Right renal pelvis (tissue), 4 donors: ENCODE data around the gene NR1I3. TPM values are rescaled to one million over a fixed set of nuclear protein-coding genes. Genes with fewer than 3 reads are reported as not detected.
A peak's percentile ranks its signal among the peaks of the same experiment; 100 is the strongest.
"Not testable (repeated sequence)": the region's sequence is repeated elsewhere in the genome, so short reads cannot be mapped to it uniquely, and the experiment has no call there.

ENCODE experiments used
- DNase-seq, 4 donors: peaks; one replicate each; pipeline ENCODE4 v3.0.0-alpha.2; 2013; ENCODE audit warnings: low read depth in 4 of 4, low spot score in 3 of 4, missing footprints in 1 of 4
- polyA plus RNA-seq, 4 donors: library from polyadenylated mRNA; unstranded; fragments of 120-200 nt; gene quantifications; one replicate each; pipeline ENCODE4 v1.2.1, GENCODE V29; 2013; ENCODE audit not compliant: insufficient read length in 4 of 4

The NR1I3 gene
- polyA plus RNA-seq, 4 donors = 2.0 to 4.3 (median 3.8) TPM

DNA sequence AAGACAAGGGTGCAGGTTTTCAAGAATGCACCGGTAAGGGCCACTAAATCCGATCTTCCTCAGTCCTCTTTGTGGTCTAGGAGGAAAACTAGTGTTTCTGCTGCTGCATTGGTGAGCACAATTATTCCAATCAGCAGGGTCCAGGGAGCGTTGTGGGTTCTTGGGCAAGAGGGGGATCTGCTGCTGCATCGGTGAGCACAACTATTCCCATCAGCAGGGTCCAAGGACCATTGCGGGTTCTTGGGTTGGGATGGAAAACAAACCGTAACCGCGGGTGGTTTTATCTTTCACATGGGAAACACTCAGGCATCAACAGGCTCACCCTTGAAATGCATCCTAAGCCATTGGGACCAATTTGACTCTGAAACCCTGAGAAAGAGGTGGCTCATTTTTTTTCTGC, 13.6 kb upstream of the NR1I3 start:
- no peak for DNase-seq

DNA sequence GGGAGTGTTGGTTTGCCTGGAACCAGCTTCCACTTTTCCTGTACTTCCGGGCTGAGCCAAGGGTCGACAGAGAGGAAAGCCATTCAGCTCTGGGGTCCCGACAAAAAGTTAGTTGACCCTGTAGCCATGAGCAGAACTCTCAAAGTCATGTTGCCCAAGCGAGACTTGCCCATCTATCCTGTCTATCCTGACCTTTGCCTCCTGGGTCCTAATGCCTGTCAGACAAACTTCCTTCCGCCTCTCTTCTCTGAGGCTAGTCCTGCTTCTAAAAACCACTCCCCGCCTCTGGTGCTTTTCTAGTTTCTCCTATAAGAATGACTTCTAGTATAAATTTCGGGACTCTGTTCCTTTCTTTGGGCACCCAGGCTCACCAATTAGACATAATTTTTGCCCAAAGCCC, 12.8 kb upstream of the NR1I3 start:
- DNase-seq = no peak

DNA sequence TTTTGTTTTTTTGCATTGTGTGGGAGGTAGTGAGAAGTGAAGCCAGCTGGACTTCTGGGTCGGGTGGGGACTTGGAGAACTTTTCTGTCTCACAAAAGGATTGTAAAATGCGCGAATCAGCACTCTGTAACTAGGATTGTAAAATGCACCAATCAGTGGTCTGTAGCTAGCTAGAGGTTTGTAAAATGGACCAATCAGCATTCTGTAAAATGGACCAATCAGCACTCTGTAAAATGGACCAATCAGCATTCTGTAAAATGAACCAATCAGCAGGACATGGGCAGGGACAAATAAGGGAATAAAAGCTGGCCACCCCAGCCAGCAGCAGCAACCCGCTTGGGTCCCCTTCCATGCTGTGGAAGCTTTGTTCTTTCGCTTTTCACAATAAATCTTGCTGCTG, 12.1 kb upstream of the NR1I3 start:
- not testable (repeated sequence) for DNase-seq

DNA sequence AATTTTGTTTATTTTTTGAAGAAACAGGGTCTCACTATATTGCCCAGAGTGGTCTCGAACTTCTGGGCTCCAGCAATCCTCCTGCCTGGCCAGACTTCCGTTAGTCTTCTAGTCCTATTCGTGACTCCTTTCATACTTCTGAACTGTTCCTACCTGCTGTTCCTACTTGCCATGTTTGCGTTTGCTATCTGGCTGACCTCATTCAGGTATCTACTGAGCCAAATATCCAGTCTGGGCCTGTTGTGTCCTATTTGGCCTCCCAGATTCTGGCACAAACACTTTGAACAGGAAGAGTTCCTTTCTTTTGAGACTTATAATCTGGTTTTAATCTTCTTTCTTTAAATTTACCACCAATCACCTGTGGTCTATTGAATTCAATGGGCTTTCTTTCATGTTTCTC, 6.9 kb upstream of the NR1I3 start:
- DNase-seq = no peak

DNA sequence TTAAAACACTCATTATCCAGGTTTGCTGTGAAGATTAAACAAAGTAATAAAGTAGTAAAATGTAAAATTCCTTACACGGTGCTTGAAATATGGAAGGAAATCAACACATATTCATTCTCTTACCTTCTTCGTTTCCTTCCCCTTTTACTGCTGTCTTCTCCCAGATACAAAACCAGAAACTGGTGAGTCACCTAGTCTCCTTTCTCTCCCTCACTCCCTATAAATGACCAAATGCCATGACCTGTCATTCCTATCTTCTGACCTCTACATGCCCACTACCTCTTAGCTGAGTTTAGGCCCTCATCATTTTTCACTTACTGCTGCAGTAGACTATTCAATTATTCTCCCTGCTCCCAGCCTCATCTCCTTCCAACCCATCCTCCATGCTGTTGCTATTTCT, 4.3 kb upstream of the NR1I3 start:
- no peak for DNase-seq

DNA sequence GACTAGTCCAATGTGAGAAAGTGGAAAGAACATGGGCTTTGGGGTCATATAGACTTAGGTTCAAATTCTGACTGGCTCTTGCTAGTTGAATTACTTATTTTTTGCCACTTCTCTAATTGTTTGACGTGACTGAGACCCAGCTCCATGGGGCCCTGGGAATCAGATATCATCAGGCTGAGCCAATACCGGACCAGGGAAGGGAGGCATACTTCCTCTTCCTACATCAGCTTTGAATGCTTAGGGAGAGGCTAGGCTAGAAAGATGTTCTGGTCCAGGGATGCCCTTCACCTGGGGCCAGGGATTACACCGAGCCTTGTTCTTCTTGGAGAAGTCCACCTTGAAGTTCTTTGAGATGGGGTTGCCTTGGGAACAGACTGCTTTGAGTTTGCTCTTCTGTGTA, 3.7 kb upstream of the NR1I3 start:
- DNase-seq = no peak

DNA sequence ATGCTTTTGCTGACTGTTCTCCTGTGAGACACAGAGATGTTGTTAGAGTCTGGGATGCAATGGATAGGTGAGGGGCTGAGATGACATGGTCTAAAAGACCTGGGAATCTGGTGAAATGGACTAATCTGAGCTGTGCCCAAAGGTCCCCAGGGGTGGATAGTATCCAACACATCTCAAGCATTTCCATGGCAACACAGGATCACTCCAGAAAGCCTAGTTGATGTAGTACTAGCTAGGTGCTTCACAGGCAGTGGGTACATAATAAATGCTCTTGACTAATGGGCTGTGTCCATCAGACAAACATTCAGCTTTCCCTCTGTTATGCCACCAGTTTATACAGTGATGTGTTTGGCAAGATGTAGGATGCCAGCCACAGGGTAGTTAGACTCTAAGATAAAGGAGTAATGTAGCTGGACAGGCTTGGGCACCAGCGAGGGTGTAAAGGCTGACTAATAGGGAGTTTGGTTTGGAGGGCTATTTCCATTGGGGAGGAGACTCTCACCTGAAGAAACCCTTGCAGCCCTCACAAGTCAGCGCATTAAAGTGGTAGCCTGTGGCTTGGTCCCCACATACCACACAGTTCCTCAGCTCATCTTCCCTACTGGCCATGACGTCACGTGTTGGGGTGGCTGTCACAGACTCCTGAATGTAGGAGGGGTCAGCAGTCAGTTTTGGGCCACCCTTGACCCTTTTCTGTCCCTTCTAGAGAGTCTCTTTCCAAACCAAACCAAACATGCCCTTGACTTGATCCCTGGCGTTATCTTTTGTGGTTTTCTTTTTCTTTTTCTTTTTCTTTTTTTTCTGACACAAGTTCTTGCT, 1.8 kb downstream of the NR1I3 start:
- no peak for DNase-seq

DNA sequence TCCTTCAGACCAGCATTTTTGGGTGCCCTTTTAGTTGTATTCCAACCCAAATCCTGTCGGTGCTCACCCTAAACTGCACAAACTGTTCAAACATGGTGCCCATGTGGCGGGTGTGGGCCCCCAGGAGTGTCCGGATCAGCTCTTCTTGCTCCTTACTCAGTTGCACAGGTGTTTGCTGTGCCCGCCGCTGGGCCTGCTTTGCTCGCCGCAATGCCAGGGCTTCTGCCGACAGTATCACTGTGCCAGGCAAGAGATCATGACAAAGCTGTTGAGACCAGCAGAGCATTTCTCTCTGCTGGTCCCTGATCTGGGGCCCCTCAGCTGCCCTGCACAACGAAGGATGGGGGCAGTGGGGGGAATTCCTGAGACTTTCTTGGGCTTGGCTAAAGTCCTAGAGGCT, 4.9 kb downstream of the NR1I3 start:
- DNase-seq = no peak

DNA sequence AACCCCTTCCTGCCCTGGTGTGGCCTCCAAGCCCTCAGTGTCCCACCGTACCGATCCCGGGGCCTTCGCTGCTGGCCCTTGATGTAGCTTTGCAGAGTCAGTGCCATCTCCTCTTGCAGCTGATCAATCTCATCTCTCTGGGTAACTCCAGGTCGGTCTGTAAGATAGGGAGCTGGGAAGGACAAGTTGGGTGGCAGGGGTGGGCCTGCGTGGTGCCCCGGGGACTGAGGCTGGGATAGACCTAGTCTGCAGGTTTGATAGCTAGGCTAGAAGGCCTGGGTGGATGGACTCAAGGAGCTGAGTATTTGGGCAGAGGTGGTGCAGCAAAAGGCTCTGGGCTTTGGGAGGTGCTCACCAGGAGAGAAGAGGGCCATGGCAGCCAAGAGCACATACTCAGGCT, 7.2 kb downstream of the NR1I3 start:
- no peak for DNase-seq

DNA sequence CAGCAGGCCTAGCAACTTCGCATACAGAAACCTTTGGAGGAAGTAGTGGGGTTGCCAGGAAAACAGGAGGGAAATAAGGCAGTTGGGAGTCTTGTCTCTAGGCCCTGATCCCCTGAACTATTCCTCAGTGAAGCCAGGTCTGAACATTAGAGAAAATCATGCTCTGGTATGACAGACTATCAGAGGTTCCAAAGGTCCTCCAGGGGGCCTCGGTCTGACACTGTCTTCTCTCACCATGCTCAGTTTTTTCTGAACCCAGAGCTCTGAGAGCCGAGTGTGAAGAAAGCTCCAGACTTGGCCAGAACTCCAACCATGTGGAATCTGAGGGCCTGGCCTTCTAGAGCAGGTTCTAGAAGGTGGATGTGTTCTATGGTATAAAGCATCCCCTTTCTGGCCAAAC, 8.1 kb downstream of the NR1I3 start:
- no peak for DNase-seq

DNA sequence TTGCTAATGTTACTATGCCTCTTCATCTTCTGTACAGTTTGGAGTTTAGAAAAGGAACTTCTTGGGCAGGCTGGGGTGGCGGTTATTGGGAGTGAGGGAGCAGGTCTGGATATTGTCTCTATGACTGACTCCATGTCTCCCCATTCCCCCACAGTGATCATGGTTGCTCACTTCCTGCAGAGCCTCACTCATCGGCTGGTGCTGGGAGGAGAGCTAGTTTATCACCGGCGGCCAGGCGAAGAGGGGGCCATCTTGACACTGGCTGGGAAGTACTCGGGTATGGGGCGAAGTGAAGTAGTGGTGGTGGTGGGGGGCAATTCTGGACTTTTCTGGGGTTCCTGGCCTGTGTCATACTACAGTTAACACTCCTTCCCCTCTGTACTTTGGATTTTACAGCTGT, 10.0 kb downstream of the NR1I3 start:
- DNase-seq = no peak

DNA sequence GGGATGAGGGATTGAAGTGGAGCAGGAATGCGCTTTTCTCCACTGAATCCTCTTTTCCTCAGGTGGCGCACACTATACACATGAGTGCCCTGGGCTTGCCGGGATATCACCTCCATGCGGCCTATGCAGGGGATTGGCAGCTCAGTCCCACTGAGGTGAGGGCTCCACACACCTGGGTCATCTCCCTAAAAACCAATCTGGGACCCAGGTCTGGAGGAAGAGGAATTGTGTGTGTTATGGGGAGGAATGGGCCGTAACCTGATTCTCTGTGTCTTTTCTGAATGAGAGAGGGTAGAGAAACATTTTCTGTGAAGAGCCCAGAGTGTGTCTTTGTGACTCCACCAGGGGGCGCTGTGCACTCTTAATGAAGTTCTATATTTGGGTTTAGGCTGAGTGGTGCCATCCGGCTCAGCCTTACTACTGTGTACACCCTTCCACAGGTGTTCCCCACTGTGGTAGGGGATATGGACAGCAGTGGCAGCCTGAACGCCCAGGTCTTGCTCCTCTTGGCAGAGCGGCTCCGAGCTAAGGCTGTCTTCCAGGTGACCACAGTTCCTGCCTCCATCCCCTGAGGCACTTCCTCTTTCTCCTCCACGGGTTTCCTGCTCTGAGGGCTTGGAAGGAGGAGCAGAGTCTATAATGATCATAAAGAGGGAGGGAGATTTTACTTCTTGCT, 10.7 kb downstream of the NR1I3 start:
- DNase-seq = peak; percentile 52 to 65 (median 63)

DNA sequence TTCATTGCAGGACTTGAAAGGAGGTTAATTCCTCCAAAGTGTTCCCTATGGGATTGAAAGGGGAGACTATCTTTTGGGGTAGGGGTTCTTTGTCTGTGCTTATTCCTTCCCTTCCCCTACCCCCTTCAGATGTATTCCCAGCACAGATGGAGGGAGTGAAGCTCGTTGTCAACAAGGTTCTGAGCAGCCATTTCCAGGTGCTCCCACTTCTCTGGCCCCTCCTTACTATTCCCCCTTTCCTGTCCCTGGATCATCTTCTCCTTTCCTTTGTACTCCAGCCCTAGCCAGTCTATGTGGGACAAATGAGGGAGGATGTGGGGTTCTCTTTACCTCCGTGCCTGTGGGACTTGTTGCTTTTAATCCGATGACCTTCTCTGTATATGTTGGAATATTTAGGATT, 11.2 kb downstream of the NR1I3 start:
- no peak for DNase-seq

DNA sequence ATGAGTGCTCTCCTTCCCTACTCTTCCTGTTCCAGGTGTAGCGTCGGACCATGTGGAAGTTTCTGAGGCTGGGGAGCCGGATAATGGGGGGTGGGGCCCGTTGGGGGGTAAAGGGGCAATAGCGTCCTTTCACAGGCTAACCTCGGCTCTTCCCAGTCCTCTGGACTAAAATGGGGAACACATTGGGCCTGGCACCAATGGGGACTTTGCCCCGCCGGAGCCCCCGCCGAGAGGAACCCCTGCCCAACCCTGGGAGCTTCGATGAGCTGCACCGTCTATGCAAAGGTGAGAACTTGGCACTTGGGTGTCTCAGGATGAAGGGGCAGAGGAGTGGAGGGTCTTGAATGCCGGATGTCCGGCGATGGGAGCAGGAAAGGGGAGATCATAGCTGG, 11.7 kb downstream of the NR1I3 start:
- no peak for DNase-seq

DNA sequence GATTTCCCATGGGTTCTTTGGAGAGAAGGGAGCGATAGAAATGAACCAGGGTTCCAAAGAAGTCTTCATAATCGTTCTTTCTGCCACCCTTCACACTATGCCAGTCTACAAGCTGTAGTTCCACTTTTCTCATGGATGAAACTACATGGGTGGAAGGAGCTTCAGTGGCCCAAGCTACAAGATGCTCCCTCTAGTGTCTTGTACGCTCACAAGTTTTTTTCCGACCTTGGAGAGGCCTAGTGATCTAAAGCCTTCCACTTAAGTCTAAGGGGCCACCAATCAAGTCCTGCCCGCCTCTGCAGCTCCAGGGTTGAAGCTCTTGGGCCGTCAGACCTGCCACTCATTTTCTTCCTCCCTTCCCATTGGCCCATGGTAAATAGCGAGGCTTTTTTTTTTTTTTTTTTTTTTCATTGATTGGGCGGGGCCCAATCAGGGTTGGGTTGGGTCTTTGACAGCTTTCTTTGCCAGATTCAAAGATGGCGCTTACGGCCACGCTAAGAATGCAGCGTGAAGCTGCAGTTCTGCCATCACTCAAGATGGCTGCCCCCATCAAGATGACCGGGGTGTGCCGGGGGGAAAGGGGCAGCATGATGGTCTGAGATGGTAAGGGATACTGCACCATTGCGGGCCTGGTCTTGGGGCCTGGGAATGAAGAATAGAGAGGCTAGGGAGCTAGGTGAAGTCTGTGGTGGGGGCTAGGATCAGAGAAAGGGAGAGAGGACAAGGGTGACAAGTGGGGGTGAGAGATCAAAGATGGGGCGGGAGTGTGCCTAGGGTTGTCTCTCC, 12.3 kb downstream of the NR1I3 start, which contains the start of gene TOMM40L:
TSS of gene TOMM40L (plus strand) at position 527 of the 786 bp plus-strand sequence. CDS start 430 bp downstream, outside the sequence.
- DNase-seq = peak; percentile 87 to 94 (median 94)

DNA sequence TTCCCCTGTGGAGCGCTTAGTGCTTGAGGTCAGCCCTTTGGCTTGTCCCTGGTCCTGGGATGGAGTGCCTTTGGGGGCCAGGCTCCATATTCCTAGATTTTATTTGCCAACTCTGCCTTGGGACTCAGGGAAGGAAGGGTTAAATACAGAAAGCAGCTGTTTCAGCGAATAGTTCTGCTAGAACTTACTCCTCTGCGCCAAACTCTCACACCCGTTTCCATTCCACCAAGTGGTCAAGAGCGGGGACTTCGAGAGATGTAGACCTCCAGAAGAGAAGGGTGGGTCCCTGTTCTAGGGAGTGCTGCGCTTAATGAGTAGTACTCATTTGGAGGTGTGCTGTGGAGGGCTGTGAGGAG, 12.8 kb downstream of the NR1I3 start:
- DNase-seq = no peak

DNA sequence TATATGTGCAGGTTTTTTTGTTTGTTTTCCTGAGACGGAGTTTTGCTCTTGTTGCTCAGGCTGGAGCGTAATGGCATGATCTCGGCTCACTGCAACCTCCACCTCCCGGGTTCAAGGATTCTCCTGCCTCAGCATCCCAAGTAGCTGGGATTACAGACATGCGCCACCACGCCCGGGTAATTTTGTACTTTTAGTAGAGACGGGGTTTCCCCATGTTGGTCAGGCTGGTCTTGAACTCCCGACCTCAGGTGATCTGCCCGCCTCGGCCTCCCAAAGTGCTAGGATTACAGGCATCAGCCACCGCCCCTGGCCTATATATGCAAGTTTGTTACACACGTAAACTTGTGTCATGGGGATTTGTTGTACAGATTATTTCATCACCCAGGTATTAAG, 13.3 kb downstream of the NR1I3 start:
- DNase-seq = not testable (repeated sequence)

DNA sequence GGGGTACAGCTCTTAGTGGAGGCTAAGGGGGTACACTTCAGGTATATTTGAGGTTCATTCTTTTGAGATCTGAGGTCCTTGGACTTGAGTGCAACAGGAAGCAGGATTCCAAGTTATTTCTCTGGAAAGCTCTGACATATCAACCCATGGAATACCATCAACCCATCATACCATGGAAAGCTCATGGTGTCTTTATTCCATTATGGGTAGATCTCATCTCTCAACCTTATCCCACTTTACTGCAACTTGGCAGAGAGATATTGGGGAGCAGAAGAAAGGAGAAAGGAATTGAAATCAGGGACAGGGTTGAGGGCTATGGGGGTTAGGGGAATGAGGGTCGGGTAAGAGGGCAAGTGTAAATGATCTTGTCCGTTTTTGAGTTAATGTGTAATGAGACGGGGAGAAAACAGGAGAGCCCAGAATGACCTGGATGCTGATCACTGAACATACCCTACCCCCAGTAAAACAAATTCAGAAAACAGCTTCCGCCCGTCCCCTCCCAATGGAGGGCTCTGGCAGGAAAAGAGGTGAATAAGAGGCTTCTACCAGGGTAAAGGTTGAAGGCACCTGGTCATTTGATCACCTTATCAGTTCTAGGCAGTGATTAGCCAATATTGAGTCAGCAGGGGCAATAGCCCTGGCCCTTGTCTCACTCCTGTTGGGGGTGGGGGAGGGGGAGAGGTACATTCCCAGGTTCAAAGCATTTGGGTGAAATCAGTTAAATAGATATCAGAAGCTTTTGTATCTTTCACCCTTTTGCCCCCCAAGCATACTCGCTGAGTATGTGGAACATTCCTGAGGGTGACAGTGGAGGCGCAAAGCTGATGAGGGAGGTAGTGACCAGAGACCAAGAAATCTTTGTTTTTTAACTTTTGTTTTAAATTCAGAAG, 14.0 kb downstream of the NR1I3 start:
- DNase-seq = no peak

DNA sequence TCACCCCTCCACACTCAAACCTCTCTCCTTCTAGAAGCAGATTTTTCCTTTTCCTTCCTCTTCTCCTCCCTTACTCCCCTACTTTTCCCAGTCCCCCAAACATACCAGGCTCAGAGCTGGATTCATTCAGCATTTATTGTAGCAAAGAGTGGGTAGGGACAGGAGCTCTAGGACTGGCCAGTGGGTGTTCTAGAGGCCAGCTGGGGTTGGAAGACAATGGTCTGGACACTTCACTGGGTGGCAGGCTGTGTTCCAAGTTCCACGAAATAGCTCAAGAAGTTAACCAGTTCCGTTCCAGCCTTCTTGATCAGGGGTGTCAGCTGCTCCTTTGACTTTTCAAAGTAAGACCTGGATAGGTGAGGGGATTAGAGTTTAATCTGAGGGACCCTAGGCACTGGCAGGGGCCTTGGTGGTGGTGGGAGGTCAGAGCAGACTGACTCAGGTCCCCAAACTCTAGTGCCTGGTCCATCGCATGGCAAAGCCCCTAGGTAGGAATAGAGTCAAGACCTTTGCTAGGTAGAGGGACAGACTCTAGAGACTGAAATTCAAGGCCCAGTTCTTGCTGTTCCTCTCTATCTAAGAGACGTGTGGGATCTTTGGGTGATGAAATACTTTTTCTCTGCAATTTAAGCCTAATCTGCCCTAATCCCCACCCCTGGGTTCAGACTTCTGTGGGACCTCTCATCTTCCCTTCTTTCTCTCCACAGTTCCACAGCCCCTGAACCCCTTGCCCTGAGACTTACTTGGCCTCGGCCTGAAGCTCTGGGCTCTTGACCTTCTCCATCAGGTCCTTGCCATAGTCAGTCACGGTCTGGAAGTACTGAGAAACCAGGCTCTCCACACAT, 15.6 kb downstream of the NR1I3 start:
- no peak for DNase-seq

DNA sequence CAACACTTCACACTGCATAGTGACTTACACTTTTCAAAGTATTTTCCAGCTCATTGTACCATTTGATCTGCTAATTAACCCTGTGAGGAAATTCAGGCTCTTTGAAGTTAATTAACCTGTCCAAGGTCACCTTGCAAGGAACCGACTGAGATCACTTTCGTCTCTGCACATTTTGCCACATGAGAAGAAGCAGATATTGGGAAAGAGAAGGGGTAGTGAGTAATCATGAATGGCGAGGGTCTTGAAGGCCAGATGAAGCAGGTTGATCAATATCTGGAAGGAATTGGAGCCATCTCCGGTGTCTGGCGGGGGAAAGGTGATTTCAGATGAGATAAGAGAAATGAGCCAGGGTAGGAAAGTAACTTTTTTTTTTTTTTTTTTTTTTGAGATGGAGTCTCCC, 18.0 kb downstream of the NR1I3 start:
- no peak for DNase-seq
